IMR-90 (cell line): Measurements from ENCODE around the gene STEAP4. TPM values are rescaled to one million over a fixed set of nuclear protein-coding genes. Genes with fewer than 3 reads are reported as not detected.

Source experiments
- ATAC-seq: fragments of 200-7000 bp; cut with Tn5 transposase; 2 replicates; pipeline ENCODE4 v1.9.1; 2020; ENCODE audit warnings: low read depth, mild to moderate bottlenecking, moderate library complexity
- BruUV-seq: library from RNA; stranded (reverse); fragments of 400-500 nt; replicated peaks from 2 replicates; lab custom pipeline; 2021; lab: Mats Ljungman, UMichigan
- CTCF ChIA-PET: fragments of 300-600 bp; formaldehyde crosslinking; extraction: SDS; loops from one replicate; lab custom pipeline; 2021; ENCODE audit warnings: antibody characterized with exemption; lab: Yijun Ruan, JAX
- POLR2A ChIA-PET: fragments of 300-600 bp; sonication (Branson Sonifier 250); formaldehyde crosslinking; loops from one replicate; lab custom pipeline; 2022; ENCODE audit warnings: antibody characterized with exemption; ENCODE audit not compliant: unreplicated experiment; lab: Charles Lee
- DNase-seq: peaks from one replicate; pipeline ENCODE4 v3.0.0; 2013
- H2AFZ ChIP-seq: replicated peaks from 2 replicates; pipeline ENCODE3; 2013; ENCODE audit warnings: low read length, mild to moderate bottlenecking; ENCODE audit not compliant: poor library complexity
- H2AK5ac ChIP-seq: 2 replicates; pipeline ENCODE4 v1.6.1; 2013; ENCODE audit warnings: low read depth, low read length, inconsistent platforms
- H2AK9ac ChIP-seq: replicated peaks from 2 replicates; pipeline ENCODE3; 2013; ENCODE audit warnings: mild to moderate bottlenecking, low read depth, low read length, moderate library complexity; ENCODE audit not compliant: poor library complexity
- H2BK120ac ChIP-seq: 2 replicates; pipeline ENCODE4 v1.6.1; 2013; ENCODE audit warnings: low read depth, low read length, inconsistent platforms
- H2BK15ac ChIP-seq: 3 replicates; pipeline ENCODE4 v1.6.1; 2013; ENCODE audit warnings: low read depth, low read length, inconsistent platforms
- H2BK20ac ChIP-seq: 2 replicates; pipeline ENCODE4 v1.6.1; 2013; ENCODE audit warnings: low read depth, mild to moderate bottlenecking, inconsistent platforms, low read length, moderate library complexity
- H2BK5ac ChIP-seq: 2 replicates; pipeline ENCODE4 v1.6.1; 2013; ENCODE audit warnings: mild to moderate bottlenecking, low read depth, low read length, inconsistent platforms; ENCODE audit not compliant: poor library complexity, severe bottlenecking
- H3K14ac ChIP-seq: replicated peaks from 2 replicates; pipeline ENCODE4 v1.6.1; 2013; ENCODE audit warnings: low read depth, low read length, inconsistent platforms
- H3K18ac ChIP-seq: 2 replicates; pipeline ENCODE4 v1.6.1; 2013; ENCODE audit warnings: low read depth, low read length, control low read depth
- H3K23ac ChIP-seq: 2 replicates; pipeline ENCODE4 v1.6.1; 2013; ENCODE audit warnings: low read depth, low read length, inconsistent platforms
- H3K27ac ChIP-seq: 2 replicates; pipeline ENCODE4 v1.5.1; 2013; ENCODE audit warnings: mild to moderate bottlenecking, control low read depth, low read length; ENCODE audit not compliant: insufficient read depth
- H3K27me3 ChIP-seq: 2 replicates; pipeline ENCODE4 v1.6.1; 2013; ENCODE audit warnings: low read length; ENCODE audit not compliant: control insufficient read depth, insufficient read depth
- H3K36me3 ChIP-seq: 2 replicates; pipeline ENCODE4 v1.6.1; 2013; ENCODE audit warnings: low read length, mixed read lengths; ENCODE audit not compliant: control insufficient read depth, insufficient read depth
- H3K4ac ChIP-seq: 2 replicates; pipeline ENCODE4 v1.6.1; 2013; ENCODE audit warnings: low read depth, low read length, inconsistent platforms
- H3K4me1 ChIP-seq: 2 replicates; pipeline ENCODE4 v1.6.1; 2013; ENCODE audit warnings: low read length, mixed read lengths; ENCODE audit not compliant: control insufficient read depth, insufficient read depth
- H3K4me2 ChIP-seq: 2 replicates; pipeline ENCODE4 v1.6.1; 2013; ENCODE audit warnings: low read depth, mild to moderate bottlenecking, control low read depth, low read length, moderate library complexity
- H3K4me3 ChIP-seq: 2 replicates; pipeline ENCODE4 v1.5.1; 2013; ENCODE audit warnings: low read depth, mild to moderate bottlenecking, control low read depth, low read length, moderate library complexity; ENCODE audit not compliant: insufficient read depth
- H3K56ac ChIP-seq: 2 replicates; pipeline ENCODE4 v1.6.1; 2013; ENCODE audit warnings: low read length, inconsistent platforms; ENCODE audit not compliant: insufficient read depth; ENCODE audit errors: extremely low read depth
- H3K79me1 ChIP-seq, 2 experiments: 2 replicates each; pipeline ENCODE4 v1.6.1; 2013; ENCODE audit warnings: low read length in 2 of 2, inconsistent platforms in 1 of 2, low read depth in 1 of 2
- H3K9ac ChIP-seq: 2 replicates; pipeline ENCODE4 v1.6.1; 2013; ENCODE audit warnings: low read depth, low read length, control low read depth
- H3K9me1 ChIP-seq: 2 replicates; pipeline ENCODE4 v1.6.1; 2013; ENCODE audit warnings: low read length, inconsistent platforms; ENCODE audit not compliant: insufficient read depth
- H3K9me3 ChIP-seq: 2 replicates; pipeline ENCODE4 v1.6.1; 2013; ENCODE audit warnings: low read length; ENCODE audit not compliant: control insufficient read depth, insufficient read depth
- H4K20me1 ChIP-seq: 2 replicates; pipeline ENCODE4 v1.6.1; 2013; ENCODE audit warnings: low read length, inconsistent platforms; ENCODE audit not compliant: insufficient read depth
- H4K5ac ChIP-seq: 2 replicates; pipeline ENCODE4 v1.6.1; 2013; ENCODE audit warnings: mild to moderate bottlenecking, low read depth, low read length, control low read depth
- H4K8ac ChIP-seq, 2 experiments: 2 replicates each; pipeline ENCODE4 v1.6.1; 2013; ENCODE audit warnings: low read depth in 2 of 2, low read length in 2 of 2, control low read depth in 1 of 2, inconsistent platforms in 1 of 2
- H4K91ac ChIP-seq: 2 replicates; pipeline ENCODE4 v1.6.1; 2013; ENCODE audit warnings: low read depth, low read length, inconsistent platforms; ENCODE audit not compliant: insufficient read depth
- BHLHE40 ChIP-seq: fragments of 150-350 bp; IDR thresholded peaks from 2 replicates; pipeline ENCODE4 v1.6.1; 2016; ENCODE audit warnings: mild to moderate bottlenecking, low read depth, low read length
- CEBPB ChIP-seq: IDR thresholded peaks from 2 replicates; pipeline ENCODE4 v1.6.1; 2012; ENCODE audit warnings: low read depth, low read length, improper control_type of control experiment
- CHD1 ChIP-seq: IDR thresholded peaks from 2 replicates; pipeline ENCODE4 v1.6.1; 2012; ENCODE audit warnings: low read depth, low read length, improper control_type of control experiment
- FOS ChIP-seq: fragments of 150-350 bp; IDR thresholded peaks from 2 replicates; pipeline ENCODE4 v1.6.1; 2016; ENCODE audit warnings: low read depth, low read length
- MAFK ChIP-seq: IDR thresholded peaks from 2 replicates; pipeline ENCODE4 v1.6.1; 2012; ENCODE audit warnings: low read depth, low read length, improper control_type of control experiment
- MAZ ChIP-seq: IDR thresholded peaks from 2 replicates; pipeline ENCODE4 v1.6.1; 2012; ENCODE audit warnings: low read depth, mild to moderate bottlenecking, low read length, improper control_type of control experiment, moderate library complexity, borderline replicate concordance
- MXI1 ChIP-seq: IDR thresholded peaks from 2 replicates; pipeline ENCODE4 v1.6.1; 2012; ENCODE audit warnings: low read depth, mild to moderate bottlenecking, low read length, moderate library complexity, borderline replicate concordance
- NFE2L2 ChIP-seq: fragments of 150-350 bp; IDR thresholded peaks from 2 replicates; pipeline ENCODE4 v1.6.1; 2016; ENCODE audit warnings: low read depth, mild to moderate bottlenecking, low read length
- RFX5 ChIP-seq: IDR thresholded peaks from 2 replicates; pipeline ENCODE4 v1.8.0; 2012; ENCODE audit warnings: low read depth, mild to moderate bottlenecking, low read length, moderate library complexity
- SMC3 ChIP-seq: fragments of 150-350 bp; IDR thresholded peaks from 2 replicates; pipeline ENCODE4 v1.6.1; 2016; ENCODE audit warnings: low read depth, mild to moderate bottlenecking, antibody characterized with exemption, low read length, moderate library complexity
- USF2 ChIP-seq: fragments of 150-350 bp; IDR thresholded peaks from 2 replicates; pipeline ENCODE4 v1.6.1; 2017; ENCODE audit warnings: mild to moderate bottlenecking, antibody characterized with exemption, low read length, low read depth
- WGBS, 2 experiments: methylation state at CpG; one replicate each; pipeline versions ENCODE4 v1.1.5 to v1.1.7; 2013; ENCODE audit warnings: missing lambda C conversion rate in 2 of 2; ENCODE audit not compliant: insufficient read length in 1 of 2; ENCODE audit errors: extremely low coverage in 2 of 2; 5-methylcytosine and 5-hydroxymethylcytosine counted together
- dilution Hi-C: fragments of 300-500 bp; cut with HindIII; formaldehyde crosslinking; loops from one replicate; pipeline ENCODE4 v1.14.3; 2018; ENCODE audit warnings: low sequenced_read_pairs; ENCODE audit not compliant: unreplicated experiment
- in situ Hi-C: fragments of 300-500 bp; cut with MboI; formaldehyde crosslinking; loops from 3 replicates; pipeline ENCODE4 v1.14.3; 2019; ENCODE audit warnings: low sequenced_read_pairs, inconsistent platforms, mixed read lengths
- intact Hi-C: fragments of 100-400 bp; cut with micrococcal nuclease; formaldehyde crosslinking; loops from 2 replicates; pipeline ENCODE4 v1.10.0; 2022
- polyA plus RNA-seq, 3 experiments: library from polyadenylated mRNA; depleted of rRNA; stranded (reverse); fragments of >200 nt; gene quantifications; 2 replicates each; pipeline ENCODE4 v1.2.3, GENCODE V29; 2012; ENCODE audit warnings: low replicate concordance in 1 of 3
- total RNA-seq: library from RNA; depleted of rRNA; stranded (reverse); fragments of >200 nt; gene quantifications from 2 replicates; pipeline ENCODE4 v1.2.3, GENCODE V29; 2012
- TF ChIP-seq, protein P1 (sequence below): fragments of 150-350 bp; IDR thresholded peaks from 2 replicates; pipeline ENCODE4 v1.6.1; 2016; ENCODE audit warnings: low read depth, mild to moderate bottlenecking, low read length, moderate library complexity, borderline replicate concordance

Gene STEAP4
- total and polyA plus RNA-seq, 2 of the 4 experiments (the other 2 are of a cell fraction), result not detected

DNA sequence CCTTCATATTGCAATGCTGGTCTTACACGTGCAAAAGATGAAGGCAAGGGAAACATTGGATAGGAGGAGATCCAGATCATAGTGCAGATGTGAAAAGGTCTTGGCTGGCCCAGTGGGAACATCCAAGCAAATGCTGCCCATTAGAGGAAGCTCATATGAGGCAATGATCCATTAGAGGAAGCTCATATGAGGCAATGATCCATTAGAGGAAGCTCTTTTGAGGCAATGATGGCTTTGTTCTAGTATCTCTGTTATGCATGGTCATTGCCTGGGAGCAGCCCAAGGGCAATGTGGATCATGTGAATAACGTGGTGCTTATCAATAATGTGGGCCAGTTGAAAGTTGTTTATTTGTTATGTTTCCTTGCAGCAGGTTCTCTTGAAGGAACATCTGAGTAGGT lies 37.8 kb downstream of the STEAP4 start:
- Histone ChIP-seq H3K9me3 (no peaks in the 10 kb centered on the region), H3K4me2 (no peak overlapping the region), H2AK5ac (no peak overlapping the region), H3K4ac (no peak overlapping the region), H3K56ac (no peak overlapping the region), H4K20me1 (no peaks in the 10 kb centered on the region), H3K27me3 (no peaks in the 10 kb centered on the region), H3K9ac (no peak overlapping the region), H2BK20ac (no peak overlapping the region), H3K79me1 (no peaks in the 10 kb centered on the region), H3K23ac (no peak overlapping the region), H3K9me1 (no peaks in the 10 kb centered on the region), H4K91ac (no peak overlapping the region), H3K4me3 (no peak overlapping the region), H4K8ac (no peak overlapping the region), H3K36me3 (no peaks in the 10 kb centered on the region), H2BK120ac (no peak overlapping the region), H2AFZ (no peak overlapping the region), H4K5ac (no peak overlapping the region), H3K14ac (no peak overlapping the region), H2BK5ac (no peak overlapping the region), H3K18ac (no peak overlapping the region), H3K27ac (no peak overlapping the region), H2BK15ac (no peak overlapping the region), H2AK9ac (no peak overlapping the region), H3K4me1 (no peaks in the 10 kb centered on the region)
- in situ Hi-C loops, result loop anchor here (25.0 kb wide), 1 partner anchor 1818 kb away; no protein-coding TSS in a partner anchor
- intact Hi-C loops, result no loop called here
- POLR2A ChIA-PET, result no interaction called here
- TF ChIP-seq BHLHE40 (no peak), CEBPB (no peak), RFX5 (no peak), MAFK (no peak), USF2 (no peak), FOS (no peak), NFE2L2 (no peak), SMC3 (no peak), MAZ (no peak), MXI1 (no peak), CHD1 (no peak)
- TF ChIP-seq, protein P1, sequence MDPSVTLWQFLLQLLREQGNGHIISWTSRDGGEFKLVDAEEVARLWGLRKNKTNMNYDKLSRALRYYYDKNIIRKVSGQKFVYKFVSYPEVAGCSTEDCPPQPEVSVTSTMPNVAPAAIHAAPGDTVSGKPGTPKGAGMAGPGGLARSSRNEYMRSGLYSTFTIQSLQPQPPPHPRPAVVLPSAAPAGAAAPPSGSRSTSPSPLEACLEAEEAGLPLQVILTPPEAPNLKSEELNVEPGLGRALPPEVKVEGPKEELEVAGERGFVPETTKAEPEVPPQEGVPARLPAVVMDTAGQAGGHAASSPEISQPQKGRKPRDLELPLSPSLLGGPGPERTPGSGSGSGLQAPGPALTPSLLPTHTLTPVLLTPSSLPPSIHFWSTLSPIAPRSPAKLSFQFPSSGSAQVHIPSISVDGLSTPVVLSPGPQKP, result no peak
- no CpG with 5 or more reads among the region's 2 CpGs for WGBS, 2 experiments
- DNase-seq (no peak), ATAC-seq (no peak)
- dilution Hi-C loops, result no loop called here
- CTCF ChIA-PET, result no interaction called here
- BruUV-seq, result no TSS peak
